GM21786 (cell line): ENCODE results near the gene NFKBIZ.
"Not testable (repeated sequence)": the region's sequence is repeated elsewhere in the genome, so short reads cannot be mapped to it uniquely, and the experiment has no call there.

Experiments used
- ATAC-seq: cut with Tn5 transposase; IDR thresholded peaks from one replicate; pipeline ENCODE4 v1.9.1; 2021; ENCODE audit not compliant: unreplicated experiment

Gene NFKBIZ

GRCh38 chr3:101850246-101851051 lies 1.1 kb downstream of the NFKBIZ start:
- peak; percentile 18 for ATAC-seq

- ATAC-seq, result no peak
These were observed 1.9 kb downstream of the NFKBIZ start for GRCh38 chr3:101851072-101851770.

GRCh38 chr3:101851850-101852714 lies 2.8 kb downstream of the NFKBIZ start:
- ATAC-seq, result no peak

GRCh38 chr3:101852983-101853840 lies 3.9 kb downstream of the NFKBIZ start:
- ATAC-seq, result no peak

GRCh38 chr3:101853982-101854381 lies 4.7 kb downstream of the NFKBIZ start:
- no peak for ATAC-seq

- no peak for ATAC-seq
These were observed 5.4 kb downstream of the NFKBIZ start for GRCh38 chr3:101854608-101855304.

- ATAC-seq, result no peak
These were observed 8.0 kb downstream of the NFKBIZ start for GRCh38 chr3:101857301-101857741.

- ATAC-seq, result no peak
These were observed 9.2 kb downstream of the NFKBIZ start for GRCh38 chr3:101858464-101859030.

- no peak for ATAC-seq
These were observed 10.7 kb downstream of the NFKBIZ start for GRCh38 chr3:101859882-101860448.

GRCh38 chr3:101861212-101861788 lies 12.0 kb downstream of the NFKBIZ start:
- ATAC-seq, result peak; percentile 40

GRCh38 chr3:101861789-101862415 lies 12.6 kb downstream of the NFKBIZ start:
- no peak for ATAC-seq

- ATAC-seq, result no peak
These were observed 13.3 kb downstream of the NFKBIZ start for GRCh38 chr3:101862416-101863165.

GRCh38 chr3:101864926-101865325 lies 15.6 kb downstream of the NFKBIZ start:
- ATAC-seq, result not testable (repeated sequence)

- no peak for ATAC-seq
These were observed 16.6 kb downstream of the NFKBIZ start for GRCh38 chr3:101865751-101866509.

GRCh38 chr3:101867511-101867910 lies 18.2 kb downstream of the NFKBIZ start:
- ATAC-seq, result no peak

- ATAC-seq, result no peak
These were observed 18.7 kb downstream of the NFKBIZ start for GRCh38 chr3:101867996-101868395.
